Effector CD4-positive, alpha-beta T cell (primary cell): ENCODE measurements around the gene PRUNE2.

Experiments used
- DNase-seq: peaks from one replicate; pipeline ENCODE4 v3.0.0-alpha.2; 2020

PRUNE2 gene

GRCh38 chr9:76901801-76902200, 4.1 kb downstream of the PRUNE2 start:
- no peak for DNase-seq

GRCh38 chr9:76900884-76901440, 5.0 kb downstream of the PRUNE2 start:
- DNase-seq = no peak

- DNase-seq = no peak
Observed at GRCh38 chr9:76898786-76899185, 7.1 kb downstream of the PRUNE2 start.

- no peak for DNase-seq
Observed at GRCh38 chr9:76897804-76898525, 7.9 kb downstream of the PRUNE2 start.

GRCh38 chr9:76896035-76896434, 9.9 kb downstream of the PRUNE2 start:
- DNase-seq = no peak

GRCh38 chr9:76895186-76895585, 10.7 kb downstream of the PRUNE2 start:
- DNase-seq = no peak

GRCh38 chr9:76894198-76894597, 11.7 kb downstream of the PRUNE2 start:
- no peak for DNase-seq

GRCh38 chr9:76893395-76893932, 12.4 kb downstream of the PRUNE2 start:
- DNase-seq = no peak

- DNase-seq = no peak
Observed at GRCh38 chr9:76891874-76892273, 14.0 kb downstream of the PRUNE2 start.

- no peak for DNase-seq
Observed at GRCh38 chr9:76891279-76891678, 14.6 kb downstream of the PRUNE2 start.

GRCh38 chr9:76887951-76888350, 18.0 kb downstream of the PRUNE2 start:
- DNase-seq = no peak

GRCh38 chr9:76887003-76887821, 18.7 kb downstream of the PRUNE2 start:
- no peak for DNase-seq

GRCh38 chr9:76886318-76886717, 19.6 kb downstream of the PRUNE2 start:
- no peak for DNase-seq

GRCh38 chr9:76884823-76885222, 21.1 kb downstream of the PRUNE2 start:
- no peak for DNase-seq

- DNase-seq = no peak
Observed at GRCh38 chr9:76883341-76883855, 22.5 kb downstream of the PRUNE2 start.

GRCh38 chr9:76882686-76883085, 23.2 kb downstream of the PRUNE2 start:
- DNase-seq = no peak

GRCh38 chr9:76880210-76880609, 25.7 kb downstream of the PRUNE2 start:
- DNase-seq = no peak

GRCh38 chr9:76878933-76879332, 27.0 kb downstream of the PRUNE2 start:
- DNase-seq = no peak

GRCh38 chr9:76877961-76878360, 28.0 kb downstream of the PRUNE2 start:
- DNase-seq = no peak

- no peak for DNase-seq
Observed at GRCh38 chr9:76876098-76876497, 29.8 kb downstream of the PRUNE2 start.

GRCh38 chr9:76873821-76874220, 32.1 kb downstream of the PRUNE2 start:
- DNase-seq = no peak

GRCh38 chr9:76873056-76873792, 32.7 kb downstream of the PRUNE2 start:
- DNase-seq = no peak

- DNase-seq = no peak
Observed at GRCh38 chr9:76868897-76869296, 37.0 kb downstream of the PRUNE2 start.
